GM12878 (cell line): Measurements from ENCODE around the gene ANK2. TPM values are rescaled to one million over a fixed set of nuclear protein-coding genes. Genes with fewer than 3 reads are reported as not detected.
A peak's percentile ranks its signal among the peaks of the same experiment; 100 is the strongest.

Experiments used
- BCL11A ChIP-seq: IDR thresholded peaks from 2 replicates; pipeline ENCODE4 v1.6.1; 2011; ENCODE audit warnings: low read depth, low read length
- CHD1 ChIP-seq: IDR thresholded peaks from 2 replicates; pipeline ENCODE4 v1.6.1; 2012; ENCODE audit warnings: low read depth, low read length, improper control_type of control experiment
- IKZF1 ChIP-seq: fragments of 450-650 bp; conservative IDR thresholded peaks from 2 replicates; pipeline ENCODE4 v1.6.1; 2017; ENCODE audit warnings: antibody characterized with exemption, mild to moderate bottlenecking
- IRF4 ChIP-seq: IDR thresholded peaks from 2 replicates; pipeline ENCODE4 v1.6.1; 2011; ENCODE audit warnings: low read depth, low read length
- MXI1 ChIP-seq: fragments of 150-350 bp; IDR thresholded peaks from 2 replicates; pipeline ENCODE4 v1.6.1; 2011; ENCODE audit warnings: low read depth, mild to moderate bottlenecking, inconsistent platforms, low read length, improper control_type of control experiment
- POLR2AphosphoS2 ChIP-seq: IDR thresholded peaks from 2 replicates; pipeline ENCODE4 v1.6.1; 2011; ENCODE audit warnings: low read depth, mild to moderate bottlenecking, low read length, improper control_type of control experiment, moderate library complexity
- RAD51 ChIP-seq: fragments of 450-650 bp; IDR thresholded peaks from 2 replicates; pipeline ENCODE4 v1.6.1; 2016; ENCODE audit warnings: moderate library complexity, mild to moderate bottlenecking, inconsistent platforms
- RUNX3 ChIP-seq: IDR thresholded peaks from 2 replicates; pipeline ENCODE4 v1.6.1; 2012; ENCODE audit warnings: low read length, inconsistent platforms
- SMAD5 ChIP-seq: IDR thresholded peaks from 2 replicates; pipeline ENCODE4 v1.6.1; 2016; ENCODE audit warnings: antibody characterized with exemption, low read depth
- SMC3 ChIP-seq: IDR thresholded peaks from 2 replicates; pipeline ENCODE4 v1.6.1; 2011; ENCODE audit warnings: low read length, improper control_type of control experiment, borderline replicate concordance
- SP1 ChIP-seq: IDR thresholded peaks from one replicate; pipeline ENCODE4 v1.6.1; 2011; ENCODE audit warnings: low read depth, low read length
- YBX1 ChIP-seq: fragments of 450-650 bp; IDR thresholded peaks from 2 replicates; pipeline ENCODE4 v1.6.1; 2016; ENCODE audit warnings: antibody characterized with exemption
- ZNF384 ChIP-seq: IDR thresholded peaks from 2 replicates; pipeline ENCODE4 v1.6.1; 2012; ENCODE audit warnings: low read depth, mild to moderate bottlenecking, low read length, improper control_type of control experiment, borderline replicate concordance
- ZZZ3 ChIP-seq: IDR thresholded peaks from 2 replicates; pipeline ENCODE4 v1.6.1; 2011; ENCODE audit warnings: low read depth; ENCODE audit not compliant: control insufficient read depth, insufficient read length
- polyA plus RNA-seq, 11 experiments: library from polyadenylated mRNA; depleted of rRNA in 4 of 11; unstranded in 6 of 11; stranded (reverse) in 5 of 11; fragments of >200 nt; fragmentation: Nextera tagmentation in 4 of 11; fragmentation: Illumina TruSeq in 1 of 11; extraction: Ambion mirVana in 4 of 11; extraction: Trizol in 1 of 11; gene quantifications; 1 replicate in 1 of 11; 2 replicates in 10 of 11; pipeline versions ENCODE4 v1.2.1 to v1.2.3, GENCODE V29; 2011 to 2016; ENCODE audit warnings: inconsistent platforms in 2 of 11, missing spikeins in 2 of 11, low read depth in 1 of 11
- total RNA-seq, 4 experiments: library from RNA; depleted of rRNA in 3 of 4; stranded (reverse); fragments of >200 nt in 3 of 4; fragmentation: Illumina TruSeq in 1 of 4; extraction: Trizol in 1 of 4; gene quantifications; 2 replicates each; pipeline versions ENCODE4 v1.2.1 to v1.2.3, GENCODE V29; 2013 to 2021
- TF ChIP-seq, protein P1 (sequence below): IDR thresholded peaks from 2 replicates; pipeline ENCODE4 v1.6.1; 2012; ENCODE audit warnings: low read length, inconsistent platforms
- TF ChIP-seq, protein P2 (sequence below): fragments of 150-350 bp; IDR thresholded peaks from 2 replicates; pipeline ENCODE4 v1.6.1; 2014; ENCODE audit warnings: mild to moderate bottlenecking, low read depth, low read length
- TF ChIP-seq, protein P3 (sequence below): IDR thresholded peaks from 2 replicates; pipeline ENCODE4 v1.6.1; 2011; ENCODE audit warnings: borderline replicate concordance, low read depth, mild to moderate bottlenecking, moderate library complexity, mixed read lengths, low read length; ENCODE audit not compliant: insufficient read depth; ENCODE audit errors: extremely low read length
- TF ChIP-seq, protein P4 (sequence below): fragments of 450-650 bp; formaldehyde crosslinking; IDR thresholded peaks from 2 replicates; pipeline ENCODE4 v1.5.0; 2022; ENCODE audit warnings: mild to moderate bottlenecking, missing genetic modification characterization
- TF ChIP-seq, protein P5 (sequence below): IDR thresholded peaks from 2 replicates; pipeline ENCODE4 v1.6.1; 2012; ENCODE audit warnings: low read depth, low read length, improper control_type of control experiment
- TF ChIP-seq, protein P6 (sequence below): fragments of 450-650 bp; IDR thresholded peaks from 2 replicates; pipeline ENCODE4 v1.6.1; 2018; ENCODE audit warnings: mild to moderate bottlenecking, low read depth, moderate library complexity; ENCODE audit not compliant: partially characterized antibody

The ANK2 gene
- total and polyA plus RNA-seq, 10 of the 15 experiments (the other 5 are each of a cell fraction or from before 2014, with no cell fraction given) = 1.6 to 13.0 (median 4.1) TPM

DNA sequence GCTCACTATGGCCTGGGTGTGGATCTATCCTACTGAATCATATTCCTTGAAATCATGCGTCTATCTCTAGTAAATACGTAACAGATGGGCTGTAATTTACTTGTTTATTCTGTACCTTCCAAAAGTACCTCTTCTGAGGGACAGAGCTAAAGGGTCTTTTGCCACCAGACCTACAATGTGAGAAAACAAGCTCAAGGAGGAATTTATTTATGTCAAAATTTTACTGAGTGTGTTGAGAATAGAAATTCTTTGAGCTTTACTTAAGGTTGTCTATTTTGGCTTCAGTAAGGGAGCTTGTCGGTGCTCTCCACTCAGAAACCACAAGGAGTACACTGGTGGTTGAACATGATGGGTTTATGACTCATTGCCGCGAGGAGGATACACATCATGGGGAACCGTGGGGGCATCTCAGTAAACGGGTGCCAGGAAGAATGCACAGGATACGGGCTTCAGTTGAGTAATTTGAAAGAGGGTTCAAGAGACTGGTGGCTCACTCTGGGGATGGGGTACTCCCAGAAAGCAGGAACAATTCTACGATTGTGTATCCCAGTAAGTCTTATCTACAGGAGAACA is 3.0 kb downstream of the ANK2 start (continued):
- TF ChIP-seq, protein P1, sequence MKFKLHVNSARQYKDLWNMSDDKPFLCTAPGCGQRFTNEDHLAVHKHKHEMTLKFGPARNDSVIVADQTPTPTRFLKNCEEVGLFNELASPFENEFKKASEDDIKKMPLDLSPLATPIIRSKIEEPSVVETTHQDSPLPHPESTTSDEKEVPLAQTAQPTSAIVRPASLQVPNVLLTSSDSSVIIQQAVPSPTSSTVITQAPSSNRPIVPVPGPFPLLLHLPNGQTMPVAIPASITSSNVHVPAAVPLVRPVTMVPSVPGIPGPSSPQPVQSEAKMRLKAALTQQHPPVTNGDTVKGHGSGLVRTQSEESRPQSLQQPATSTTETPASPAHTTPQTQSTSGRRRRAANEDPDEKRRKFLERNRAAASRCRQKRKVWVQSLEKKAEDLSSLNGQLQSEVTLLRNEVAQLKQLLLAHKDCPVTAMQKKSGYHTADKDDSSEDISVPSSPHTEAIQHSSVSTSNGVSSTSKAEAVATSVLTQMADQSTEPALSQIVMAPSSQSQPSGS = peak; percentile 75
- TF ChIP-seq, protein P2, sequence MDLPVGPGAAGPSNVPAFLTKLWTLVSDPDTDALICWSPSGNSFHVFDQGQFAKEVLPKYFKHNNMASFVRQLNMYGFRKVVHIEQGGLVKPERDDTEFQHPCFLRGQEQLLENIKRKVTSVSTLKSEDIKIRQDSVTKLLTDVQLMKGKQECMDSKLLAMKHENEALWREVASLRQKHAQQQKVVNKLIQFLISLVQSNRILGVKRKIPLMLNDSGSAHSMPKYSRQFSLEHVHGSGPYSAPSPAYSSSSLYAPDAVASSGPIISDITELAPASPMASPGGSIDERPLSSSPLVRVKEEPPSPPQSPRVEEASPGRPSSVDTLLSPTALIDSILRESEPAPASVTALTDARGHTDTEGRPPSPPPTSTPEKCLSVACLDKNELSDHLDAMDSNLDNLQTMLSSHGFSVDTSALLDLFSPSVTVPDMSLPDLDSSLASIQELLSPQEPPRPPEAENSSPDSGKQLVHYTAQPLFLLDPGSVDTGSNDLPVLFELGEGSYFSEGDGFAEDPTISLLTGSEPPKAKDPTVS = no peak
- TF ChIP-seq IRF4 (no peak; the same call in 1 of the 2 replicates), ZZZ3 (no peak), YBX1 (no peak), CHD1 (no peak), ZNF384 (no peak), IKZF1 (peak; percentile 58), SMC3 (no peak), RUNX3 (peak; percentile 96), BCL11A (peak; percentile 54; the same call in 1 of the 2 replicates), SP1 (no peak), SMAD5 (no peak), POLR2AphosphoS2 (no peak), RAD51 (no peak), MXI1 (no peak)
- TF ChIP-seq, protein P3, sequence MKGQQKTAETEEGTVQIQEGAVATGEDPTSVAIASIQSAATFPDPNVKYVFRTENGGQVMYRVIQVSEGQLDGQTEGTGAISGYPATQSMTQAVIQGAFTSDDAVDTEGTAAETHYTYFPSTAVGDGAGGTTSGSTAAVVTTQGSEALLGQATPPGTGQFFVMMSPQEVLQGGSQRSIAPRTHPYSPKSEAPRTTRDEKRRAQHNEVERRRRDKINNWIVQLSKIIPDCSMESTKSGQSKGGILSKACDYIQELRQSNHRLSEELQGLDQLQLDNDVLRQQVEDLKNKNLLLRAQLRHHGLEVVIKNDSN = no peak
- TF ChIP-seq, protein P4, sequence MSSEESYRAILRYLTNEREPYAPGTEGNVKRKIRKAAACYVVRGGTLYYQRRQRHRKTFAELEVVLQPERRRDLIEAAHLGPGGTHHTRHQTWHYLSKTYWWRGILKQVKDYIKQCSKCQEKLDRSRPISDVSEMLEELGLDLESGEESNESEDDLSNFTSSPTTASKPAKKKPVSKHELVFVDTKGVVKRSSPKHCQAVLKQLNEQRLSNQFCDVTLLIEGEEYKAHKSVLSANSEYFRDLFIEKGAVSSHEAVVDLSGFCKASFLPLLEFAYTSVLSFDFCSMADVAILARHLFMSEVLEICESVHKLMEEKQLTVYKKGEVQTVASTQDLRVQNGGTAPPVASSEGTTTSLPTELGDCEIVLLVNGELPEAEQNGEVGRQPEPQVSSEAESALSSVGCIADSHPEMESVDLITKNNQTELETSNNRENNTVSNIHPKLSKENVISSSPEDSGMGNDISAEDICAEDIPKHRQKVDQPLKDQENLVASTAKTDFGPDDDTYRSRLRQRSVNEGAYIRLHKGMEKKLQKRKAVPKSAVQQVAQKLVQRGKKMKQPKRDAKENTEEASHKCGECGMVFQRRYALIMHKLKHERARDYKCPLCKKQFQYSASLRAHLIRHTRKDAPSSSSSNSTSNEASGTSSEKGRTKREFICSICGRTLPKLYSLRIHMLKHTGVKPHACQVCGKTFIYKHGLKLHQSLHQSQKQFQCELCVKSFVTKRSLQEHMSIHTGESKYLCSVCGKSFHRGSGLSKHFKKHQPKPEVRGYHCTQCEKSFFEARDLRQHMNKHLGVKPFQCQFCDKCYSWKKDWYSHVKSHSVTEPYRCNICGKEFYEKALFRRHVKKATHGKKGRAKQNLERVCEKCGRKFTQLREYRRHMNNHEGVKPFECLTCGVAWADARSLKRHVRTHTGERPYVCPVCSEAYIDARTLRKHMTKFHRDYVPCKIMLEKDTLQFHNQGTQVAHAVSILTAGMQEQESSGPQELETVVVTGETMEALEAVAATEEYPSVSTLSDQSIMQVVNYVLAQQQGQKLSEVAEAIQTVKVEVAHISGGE (CRISPR knock-in tag) = no peak
- TF ChIP-seq, protein P5, sequence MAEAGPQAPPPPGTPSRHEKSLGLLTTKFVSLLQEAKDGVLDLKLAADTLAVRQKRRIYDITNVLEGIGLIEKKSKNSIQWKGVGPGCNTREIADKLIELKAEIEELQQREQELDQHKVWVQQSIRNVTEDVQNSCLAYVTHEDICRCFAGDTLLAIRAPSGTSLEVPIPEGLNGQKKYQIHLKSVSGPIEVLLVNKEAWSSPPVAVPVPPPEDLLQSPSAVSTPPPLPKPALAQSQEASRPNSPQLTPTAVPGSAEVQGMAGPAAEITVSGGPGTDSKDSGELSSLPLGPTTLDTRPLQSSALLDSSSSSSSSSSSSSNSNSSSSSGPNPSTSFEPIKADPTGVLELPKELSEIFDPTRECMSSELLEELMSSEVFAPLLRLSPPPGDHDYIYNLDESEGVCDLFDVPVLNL = no peak
- TF ChIP-seq, protein P6, sequence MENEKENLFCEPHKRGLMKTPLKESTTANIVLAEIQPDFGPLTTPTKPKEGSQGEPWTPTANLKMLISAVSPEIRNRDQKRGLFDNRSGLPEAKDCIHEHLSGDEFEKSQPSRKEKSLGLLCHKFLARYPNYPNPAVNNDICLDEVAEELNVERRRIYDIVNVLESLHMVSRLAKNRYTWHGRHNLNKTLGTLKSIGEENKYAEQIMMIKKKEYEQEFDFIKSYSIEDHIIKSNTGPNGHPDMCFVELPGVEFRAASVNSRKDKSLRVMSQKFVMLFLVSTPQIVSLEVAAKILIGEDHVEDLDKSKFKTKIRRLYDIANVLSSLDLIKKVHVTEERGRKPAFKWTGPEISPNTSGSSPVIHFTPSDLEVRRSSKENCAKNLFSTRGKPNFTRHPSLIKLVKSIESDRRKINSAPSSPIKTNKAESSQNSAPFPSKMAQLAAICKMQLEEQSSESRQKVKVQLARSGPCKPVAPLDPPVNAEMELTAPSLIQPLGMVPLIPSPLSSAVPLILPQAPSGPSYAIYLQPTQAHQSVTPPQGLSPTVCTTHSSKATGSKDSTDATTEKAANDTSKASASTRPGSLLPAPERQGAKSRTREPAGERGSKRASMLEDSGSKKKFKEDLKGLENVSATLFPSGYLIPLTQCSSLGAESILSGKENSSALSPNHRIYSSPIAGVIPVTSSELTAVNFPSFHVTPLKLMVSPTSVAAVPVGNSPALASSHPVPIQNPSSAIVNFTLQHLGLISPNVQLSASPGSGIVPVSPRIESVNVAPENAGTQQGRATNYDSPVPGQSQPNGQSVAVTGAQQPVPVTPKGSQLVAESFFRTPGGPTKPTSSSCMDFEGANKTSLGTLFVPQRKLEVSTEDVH = no peak
